ENCODE data around the gene ZNF862. TPM values are rescaled to one million over a fixed set of nuclear protein-coding genes. Genes with fewer than 3 reads are reported as not detected.

ZNF862 gene
- total and polyA plus RNA-seq, 7 donors = 1.4 to 7.8 (median 5.3) TPM

DNA sequence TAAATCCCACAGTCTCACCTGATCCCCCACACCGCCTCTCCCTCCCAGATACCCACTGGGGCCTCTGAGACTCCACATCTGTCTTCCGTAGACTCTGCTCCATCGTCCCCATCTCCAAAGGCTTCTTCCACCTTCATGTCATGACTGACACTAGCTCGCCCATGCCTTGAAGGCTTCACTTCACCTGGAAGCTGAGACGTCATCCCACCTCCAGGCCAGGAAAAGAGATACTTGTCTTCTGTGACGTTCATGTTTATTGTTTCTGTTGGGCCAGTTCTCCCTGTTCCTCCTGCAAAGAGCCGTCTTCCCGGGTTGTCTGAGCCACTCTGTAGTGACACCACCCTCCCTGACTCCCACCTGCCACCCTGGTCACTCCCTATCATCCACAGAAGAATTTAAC lies 3.6 kb upstream of the ZNF862 start:
- Histone ChIP-seq H3K36me3 (ENCODE audit: insufficient read depth in 1 of 2, low read depth in 1 of 2) (no peaks in the 10 kb centered on the region), H3K4me1 (peaks cover 8% of the 10 kb centered on the region), H3K4me3 (no peak overlapping the region), H3K9me3 (no peaks in the 10 kb centered on the region), H3K27ac (no peak overlapping the region), H3K27me3 (ENCODE audit: insufficient read depth in 3 of 3, low read length in 2 of 3) (peaks cover 0 to 7% (median 0%) of the 10 kb centered on the region in 3 donors)
- ATAC-seq (no peak), DNase-seq (no peak)
- 89 to 96% (median 94%) methylated on average over 8 of the region's 8 CpGs for WGBS, 3 donors
- no peak for TF ChIP-seq CTCF (IDR thresholded peaks at IDR 0.05)
- intact Hi-C loops (cut with DNase I) = no loop called here

DNA sequence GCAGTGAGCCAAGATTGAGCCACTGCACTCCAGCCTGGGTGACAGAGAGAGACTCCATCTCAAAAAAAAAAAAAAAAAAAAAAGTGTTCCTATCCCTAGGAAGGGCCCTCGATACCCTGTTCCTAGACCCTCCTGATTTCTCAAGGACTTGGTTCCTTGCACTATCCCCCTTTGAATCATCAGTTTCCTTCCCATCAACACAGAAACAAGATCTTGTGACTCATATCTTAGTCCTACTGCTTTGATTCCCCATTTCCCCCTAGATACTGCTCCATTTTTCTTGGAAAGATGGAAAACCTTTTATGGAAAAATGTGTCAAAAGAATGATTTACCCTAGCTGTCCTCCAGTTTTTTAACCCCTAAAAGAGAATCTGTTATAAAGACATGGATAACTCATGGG lies 1.7 kb upstream of the ZNF862 start:
- TF ChIP-seq CTCF (IDR thresholded peaks at IDR 0.05) = no peak
- ATAC-seq = no peak
- Histone ChIP-seq H3K4me1 (peaks cover 11% of the 10 kb centered on the region), H3K27me3 (ENCODE audit: insufficient read depth in 3 of 3, low read length in 2 of 3) (peaks cover 0 to 5% (median 0%) of the 10 kb centered on the region in 3 donors), H3K9me3 (no peaks in the 10 kb centered on the region), H3K36me3 (ENCODE audit: insufficient read depth in 1 of 2, low read depth in 1 of 2) (no peaks in the 10 kb centered on the region), H3K27ac (no peak overlapping the region), H3K4me3 (no peak overlapping the region)
- WGBS, 3 donors = 50 to 100% (median 85%) methylated on average over 1 of the region's 1 CpG
- no peak for DNase-seq
- intact Hi-C loops (cut with DNase I) = loop anchor here in 1 of 2 donors (5.0 kb wide), 1 partner anchor 64 kb away; the partner anchor contains the start of gene ZNF467

- Histone ChIP-seq H3K36me3 (ENCODE audit: insufficient read depth in 1 of 2, low read depth in 1 of 2) (no peaks in the 10 kb centered on the region), H3K27ac (no peak overlapping the region), H3K9me3 (no peaks in the 10 kb centered on the region), H3K4me1 (peaks cover 19% of the 10 kb centered on the region), H3K4me3 (no peak overlapping the region), H3K27me3 (ENCODE audit: insufficient read depth in 3 of 3, low read length in 2 of 3) (peaks cover 0 to 2% (median 0%) of the 10 kb centered on the region in 3 donors)
- WGBS, 3 donors = 36 to 40% (median 39%) methylated on average over 17 of the region's 17 CpGs
- no peak for DNase-seq
- ATAC-seq = no peak
- no peak for TF ChIP-seq CTCF (IDR thresholded peaks at IDR 0.05)
- intact Hi-C loops (cut with DNase I) = loop anchor here in 1 of 2 donors (5.0 kb wide), 1 partner anchor 65 kb away; the partner anchor contains the start of gene ZNF467
Observed at GRCh38 chr7:149837564-149838223, 481 bp upstream of the ZNF862 start.

DNA sequence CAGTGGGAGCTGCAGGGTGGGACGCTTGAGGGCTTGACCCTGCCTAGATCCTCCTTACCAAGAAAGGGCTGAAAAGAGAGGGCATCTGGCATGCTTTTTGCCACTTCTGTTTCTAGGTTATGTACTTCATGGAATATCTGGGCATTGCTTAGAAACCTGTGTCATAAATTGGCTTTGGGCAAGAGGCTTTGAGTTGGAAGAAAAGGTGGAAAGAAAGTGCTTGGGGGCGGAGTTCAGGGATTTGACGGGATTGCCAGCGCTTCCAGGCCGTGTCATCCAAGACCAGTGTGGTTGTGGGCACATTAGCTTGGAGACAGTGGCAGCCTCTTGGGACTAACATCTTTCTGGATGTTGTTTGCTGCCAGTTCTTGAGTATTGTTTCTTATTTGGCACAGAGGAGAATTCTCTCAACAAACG lies 825 bp downstream of the ZNF862 start:
- no peak for DNase-seq
- intact Hi-C loops (cut with DNase I) = loop anchor here in 1 of 2 donors (5.0 kb wide), 1 partner anchor 67 kb away; the partner anchor contains the start of gene ZNF467
- 7 to 11% (median 9%) methylated on average over 6 of the region's 6 CpGs for WGBS, 3 donors
- H3K4me1 ChIP-seq = peaks cover 20% of the 10 kb centered on the region
- peak overlapping the region; percentile 82 for H3K27ac ChIP-seq
- no peaks in the 10 kb centered on the region for H3K36me3 ChIP-seq (ENCODE audit: insufficient read depth in 1 of 2, low read depth in 1 of 2)
- no peak for ATAC-seq
- no peaks in the 10 kb centered on the region for H3K27me3 ChIP-seq (ENCODE audit: insufficient read depth in 3 of 3, low read length in 2 of 3)
- peak overlapping the region; percentile 83 for H3K4me3 ChIP-seq
- TF ChIP-seq CTCF (IDR thresholded peaks at IDR 0.05) = no peak
- no peaks in the 10 kb centered on the region for H3K9me3 ChIP-seq

All from psoas muscle (tissue), 8 donors.